ENCODE data around the gene SUPT20H.

SUPT20H gene

DNA sequence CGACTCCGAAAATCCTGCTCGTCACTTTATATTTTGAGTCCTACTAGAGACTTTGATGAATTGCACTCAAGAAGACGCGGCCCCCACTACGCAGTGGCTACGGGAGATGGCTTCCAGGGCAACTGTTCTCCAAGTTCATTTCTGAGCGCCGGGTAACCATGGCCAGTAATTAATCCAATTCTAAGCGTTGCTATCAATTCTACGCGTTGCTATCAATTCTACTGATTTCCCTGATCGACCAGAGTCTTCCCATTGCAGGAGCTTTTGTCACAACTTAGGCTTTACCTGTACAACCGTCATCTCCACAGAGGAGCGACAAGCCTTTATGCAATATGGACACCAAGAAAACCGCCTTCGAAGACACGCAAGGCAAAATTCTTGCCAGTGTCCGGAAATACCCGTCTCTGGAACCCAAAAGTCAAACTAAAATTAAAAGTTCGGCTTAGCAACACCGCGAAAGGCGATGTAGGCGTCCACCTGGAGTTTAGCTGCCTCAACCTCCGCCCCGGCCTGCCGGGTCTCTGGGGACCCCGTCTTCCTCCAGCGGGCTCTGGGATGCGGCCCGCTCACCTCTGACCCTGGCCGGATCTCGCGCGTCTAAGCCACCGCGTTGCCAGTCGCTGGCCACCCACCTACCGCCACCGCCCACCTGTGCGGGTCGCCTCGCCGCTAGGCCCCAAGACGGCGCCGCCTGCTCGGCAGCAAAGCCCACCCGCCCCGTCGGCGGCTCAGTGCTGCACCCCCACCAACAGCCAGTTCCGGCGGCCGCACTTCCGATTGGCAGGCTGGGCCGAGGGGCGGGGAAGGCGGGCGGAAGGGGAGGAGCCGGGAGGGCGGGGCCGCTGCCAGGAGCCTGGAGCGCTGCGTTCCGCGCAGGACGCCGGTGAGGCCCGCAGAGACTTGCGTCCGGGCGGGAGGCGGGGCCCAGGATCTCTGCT, at the start of gene SUPT20H:
TSS of gene SUPT20H (minus strand) at position 779 of the 938 bp plus-strand sequence. CDS start 8,198 bp downstream, outside the sequence.
- DNase-seq (ENCODE audit: low spot score): peak; percentile 93

- peak; percentile 51 for DNase-seq (ENCODE audit: low spot score)
Measured at GRCh38 chr13:37109051-37109678, 49.7 kb upstream of the SUPT20H start.

DNA sequence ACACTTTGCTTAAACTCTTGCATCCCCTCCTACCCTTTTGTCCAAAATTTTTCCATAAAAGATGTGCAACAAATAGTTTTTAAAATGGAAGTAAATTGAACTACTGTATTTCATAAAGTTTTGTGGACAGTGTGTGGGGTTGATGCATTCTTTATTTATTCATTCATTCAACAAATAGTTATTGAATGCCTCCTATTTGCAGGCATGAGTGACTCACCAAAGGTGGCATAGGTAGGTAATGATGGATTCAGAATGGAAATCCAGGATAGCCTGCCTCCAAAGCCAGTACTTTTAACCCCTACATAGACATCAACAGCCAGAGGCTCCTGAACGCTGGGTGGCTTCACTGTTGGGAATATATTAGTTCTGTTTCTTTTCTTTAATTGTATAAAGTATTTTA, 48.4 kb upstream of the SUPT20H start:
- DNase-seq (ENCODE audit: low spot score): no peak

GRCh38 chr13:37107456-37107855, 48.0 kb upstream of the SUPT20H start:
- no peak for DNase-seq (ENCODE audit: low spot score)

GRCh38 chr13:37106642-37107041, 47.2 kb upstream of the SUPT20H start:
- DNase-seq (ENCODE audit: low spot score): no peak

GRCh38 chr13:37105251-37105714, 45.8 kb upstream of the SUPT20H start, which contains the start of gene CSNK1A1L:
Gene CSNK1A1L, minus strand, starts transcription at chr13:37105664. Its CDS starts 408 bp downstream, at chr13:37105256.
- no peak for DNase-seq (ENCODE audit: low spot score)

GRCh38 chr13:37102896-37103295, 43.4 kb upstream of the SUPT20H start:
- no peak for DNase-seq (ENCODE audit: low spot score)

- no peak for DNase-seq (ENCODE audit: low spot score)
Measured at GRCh38 chr13:37101201-37101600, 41.7 kb upstream of the SUPT20H start.

DNA sequence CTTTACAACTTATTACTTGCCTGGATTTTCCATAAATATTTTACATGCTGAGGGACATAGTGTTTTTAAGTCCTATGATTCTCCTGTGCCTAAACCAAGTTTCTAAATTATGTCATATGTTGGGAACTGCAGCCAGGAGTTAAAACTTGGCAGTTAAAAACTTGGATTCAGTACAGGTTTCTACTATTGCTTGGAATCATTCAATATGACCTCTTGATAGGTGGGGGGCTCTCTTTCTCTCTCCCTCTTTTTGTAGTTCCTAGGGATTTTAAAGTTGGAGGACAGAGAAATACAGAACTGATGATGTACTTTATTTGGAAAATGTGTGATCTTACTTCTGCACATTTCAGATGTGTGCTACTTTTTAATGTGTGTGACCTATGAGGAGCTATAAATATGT, 41.2 kb upstream of the SUPT20H start:
- no peak for DNase-seq (ENCODE audit: low spot score)

- DNase-seq (ENCODE audit: low spot score): no peak
Measured at GRCh38 chr13:37097076-37097475, 37.6 kb upstream of the SUPT20H start.

DNA sequence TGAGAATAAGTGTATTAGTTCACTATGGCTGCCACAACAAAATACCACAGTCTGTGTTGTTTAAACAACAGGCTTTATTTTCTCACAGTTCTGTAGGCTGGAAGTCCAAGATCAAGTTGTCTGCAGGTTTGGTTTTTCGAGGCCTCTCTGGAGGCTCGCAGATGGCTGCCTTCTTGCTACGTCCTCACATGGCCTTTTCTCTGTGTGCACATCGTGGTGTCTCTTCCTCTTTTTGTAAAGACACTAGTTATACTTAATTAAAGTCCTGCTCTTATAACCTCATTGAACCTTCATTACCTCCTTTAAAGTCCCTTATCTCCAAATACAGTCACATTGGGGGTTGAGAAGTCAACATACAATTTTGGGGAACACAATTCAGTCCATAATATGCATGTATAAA, 35.4 kb upstream of the SUPT20H start:
- no peak for DNase-seq (ENCODE audit: low spot score)

DNA sequence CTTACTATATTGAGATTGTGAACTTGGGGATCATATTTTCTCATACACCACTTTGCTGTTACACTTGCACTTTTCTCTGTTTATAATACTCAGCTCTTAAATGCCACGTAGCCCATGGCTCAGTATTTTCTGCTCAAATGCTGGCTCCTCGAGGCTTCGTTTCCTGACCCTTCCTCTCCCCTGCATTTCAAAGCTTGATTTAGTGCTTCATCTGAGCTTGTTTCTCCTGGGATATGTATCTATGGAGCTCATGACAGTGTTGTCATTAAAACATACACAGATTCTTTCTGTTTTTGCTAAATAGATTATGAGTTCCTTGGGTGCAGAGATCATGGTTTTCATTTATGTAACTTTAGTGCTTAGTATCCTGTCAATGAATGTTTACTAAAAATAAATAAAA, 34.6 kb upstream of the SUPT20H start:
- DNase-seq (ENCODE audit: low spot score): no peak

DNA sequence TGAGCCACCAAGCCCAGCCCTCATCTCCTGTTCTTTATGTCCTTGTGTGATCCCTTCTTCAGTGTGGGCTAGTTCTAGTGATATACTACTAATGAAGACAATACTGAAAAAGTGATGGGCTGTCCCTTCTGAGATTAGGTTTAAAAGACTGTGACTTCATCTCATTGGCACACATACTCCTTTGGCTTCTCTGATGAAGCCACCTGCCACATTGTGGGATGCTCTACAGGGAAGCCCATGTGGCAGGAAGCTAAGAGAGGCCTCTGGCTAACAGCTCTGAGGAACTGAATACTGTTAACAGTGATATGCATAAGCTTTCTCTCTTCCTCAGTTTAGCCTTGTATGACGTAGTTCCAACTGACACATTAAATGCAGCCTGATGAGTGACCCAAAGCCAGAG, 32.3 kb upstream of the SUPT20H start:
- DNase-seq (ENCODE audit: low spot score): no peak

DNA sequence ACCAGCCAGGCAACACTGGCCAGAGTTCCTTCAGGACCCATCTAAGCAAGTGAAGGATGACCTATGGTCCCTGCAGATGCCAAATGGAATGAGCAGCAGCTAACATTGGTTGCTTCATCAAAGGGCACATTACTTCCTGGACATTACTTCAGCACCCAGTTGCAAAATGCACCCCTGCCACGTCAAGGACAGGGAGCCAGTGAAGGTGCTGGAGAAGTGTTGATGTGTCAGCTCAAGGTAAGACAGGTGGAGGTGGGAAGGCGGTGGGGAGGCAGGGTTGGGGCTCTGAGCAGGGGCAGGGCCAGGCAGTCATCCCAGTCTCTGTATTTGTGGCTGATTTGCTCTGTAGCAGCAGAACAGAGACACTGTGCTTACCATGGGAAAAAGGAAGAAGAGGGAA, 31.4 kb upstream of the SUPT20H start:
- DNase-seq (ENCODE audit: low spot score): no peak

GRCh38 chr13:37089495-37089894, 30.0 kb upstream of the SUPT20H start:
- DNase-seq (ENCODE audit: low spot score): no peak

GRCh38 chr13:37087486-37087885, 28.0 kb upstream of the SUPT20H start:
- no peak for DNase-seq (ENCODE audit: low spot score)

DNA sequence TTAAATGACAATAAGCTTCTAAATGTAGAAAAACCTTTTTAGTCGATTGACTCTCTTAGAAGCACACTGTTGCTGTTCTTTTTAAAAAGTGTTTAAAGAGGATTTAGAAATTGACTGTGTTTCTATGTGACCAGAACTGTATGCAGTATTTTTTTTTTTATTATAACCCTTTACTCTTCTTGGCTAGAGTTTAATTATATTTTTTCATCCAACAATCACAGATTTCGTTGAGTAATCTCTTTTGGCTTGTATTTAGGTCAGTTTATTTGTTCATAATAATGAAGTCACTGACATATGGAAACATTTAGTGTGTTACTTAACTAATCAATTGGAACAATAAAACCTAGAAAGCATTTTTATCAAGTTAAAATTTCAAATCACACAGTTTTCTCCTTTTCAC, 26.1 kb upstream of the SUPT20H start:
- DNase-seq (ENCODE audit: low spot score): no peak

GRCh38 chr13:37076818-37077217, 17.3 kb upstream of the SUPT20H start:
- no peak for DNase-seq (ENCODE audit: low spot score)

DNA sequence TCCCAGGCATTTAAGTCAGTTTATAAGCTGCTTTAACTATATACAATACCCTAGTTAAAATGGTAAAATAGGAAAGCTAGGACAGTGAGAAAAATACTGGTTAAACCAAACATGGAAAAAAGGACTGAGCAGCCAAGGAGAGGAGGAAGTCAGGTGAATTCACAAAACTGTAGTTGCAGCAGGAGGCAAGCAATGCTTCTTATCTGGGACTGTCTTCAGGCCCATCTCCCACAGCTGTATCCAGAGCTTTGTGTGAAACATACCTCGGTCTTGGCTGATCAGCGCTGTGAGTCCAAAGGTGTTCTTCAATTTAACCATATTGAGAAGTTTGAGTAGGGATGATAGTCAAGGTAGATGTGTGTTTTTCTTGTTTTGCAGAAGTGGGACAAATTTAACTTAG, 15.7 kb upstream of the SUPT20H start:
- no peak for DNase-seq (ENCODE audit: low spot score)

DNA sequence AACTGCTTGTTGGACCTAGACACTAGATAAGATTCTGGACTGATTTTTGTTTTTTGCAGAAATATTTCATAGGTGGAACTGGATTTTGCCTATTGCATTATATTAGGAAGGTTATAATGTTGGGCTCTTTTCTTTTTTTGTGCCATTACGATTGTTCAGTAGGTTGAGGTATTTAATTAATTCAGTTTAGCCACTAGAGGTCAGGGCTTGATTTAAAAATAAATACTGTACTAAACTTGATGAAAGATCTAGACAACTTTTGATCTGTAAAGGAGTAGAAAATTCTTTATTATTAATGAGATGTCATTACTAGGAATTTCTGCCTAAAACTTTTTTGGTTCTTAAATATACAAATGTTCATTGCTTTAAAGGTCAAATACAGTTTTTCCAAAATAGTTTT, 15.2 kb upstream of the SUPT20H start:
- peak; percentile 45 for DNase-seq (ENCODE audit: low spot score)

DNA sequence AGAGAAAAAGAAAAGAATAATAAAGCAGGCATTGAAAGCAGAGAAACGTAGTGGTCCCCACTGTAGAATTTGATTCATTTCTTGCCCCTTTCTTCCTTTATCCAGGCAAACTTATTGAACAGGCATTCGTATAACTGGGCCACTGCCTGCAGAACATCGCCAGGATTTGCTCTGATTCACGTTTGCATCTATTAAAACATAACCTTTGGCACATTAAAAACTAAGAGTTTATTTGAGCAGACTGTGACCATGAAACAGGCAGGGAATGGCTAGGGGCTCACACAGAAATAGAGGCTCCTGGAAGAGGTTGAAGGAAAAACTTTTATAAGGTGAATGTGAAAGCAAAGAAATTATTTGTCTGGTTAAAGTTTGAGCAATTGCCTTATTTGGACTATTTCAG, 12.5 kb upstream of the SUPT20H start:
- no peak for DNase-seq (ENCODE audit: low spot score)

GRCh38 chr13:37070956-37071355, 11.5 kb upstream of the SUPT20H start:
- no peak for DNase-seq (ENCODE audit: low spot score)

- no peak for DNase-seq (ENCODE audit: low spot score)
Measured at GRCh38 chr13:37070145-37070695, 10.7 kb upstream of the SUPT20H start.
